T-helper 9 cell (primary cell): Measurements from ENCODE around the gene SFTA2.
A peak's percentile ranks its signal among the peaks of the same experiment; 100 is the strongest.
"Not testable (repeated sequence)": the region's sequence is repeated elsewhere in the genome, so short reads cannot be mapped to it uniquely, and the experiment has no call there.

ENCODE experiments used
- DNase-seq: peaks from one replicate; pipeline ENCODE4 v3.0.0-alpha.2; 2020
- total RNA-seq, 2 donors: gene quantifications; one replicate each; lab custom pipeline; 2026; lab: John Stamatoyannopoulos, UW

SFTA2 gene
- 0 reads per million in 2 donors for total RNA-seq

- DNase-seq, result no peak
Measured at GRCh38 chr6:30931969-30932645, at the start of gene SFTA2. SFTA2 (minus strand) TSS chr6:30932170; CDS start chr6:30932096, 74 bp downstream.

- no peak for DNase-seq
Measured at GRCh38 chr6:30979690-30980089, 47.7 kb upstream of the SFTA2 start.

GRCh38 chr6:30979141-30979540 is 47.2 kb upstream of the SFTA2 start:
- DNase-seq, result no peak

GRCh38 chr6:30974490-30975252 is 42.7 kb upstream of the SFTA2 start:
- no peak for DNase-seq

- DNase-seq, result no peak
Measured at GRCh38 chr6:30972816-30973215, 40.8 kb upstream of the SFTA2 start.

- DNase-seq, result no peak
Measured at GRCh38 chr6:30970946-30971345, 39.0 kb upstream of the SFTA2 start.

GRCh38 chr6:30969171-30969570 is 37.2 kb upstream of the SFTA2 start:
- not testable (repeated sequence) for DNase-seq

GRCh38 chr6:30966154-30966553 is 34.2 kb upstream of the SFTA2 start:
- DNase-seq, result no peak

GRCh38 chr6:30965140-30965601 is 33.2 kb upstream of the SFTA2 start:
- DNase-seq, result no peak

GRCh38 chr6:30964075-30964474 is 32.1 kb upstream of the SFTA2 start:
- DNase-seq, result no peak

GRCh38 chr6:30963641-30964040 is 31.7 kb upstream of the SFTA2 start:
- DNase-seq, result no peak

- DNase-seq, result no peak
Measured at GRCh38 chr6:30962716-30963115, 30.7 kb upstream of the SFTA2 start.

GRCh38 chr6:30960907-30961673 is 29.1 kb upstream of the SFTA2 start:
- no peak for DNase-seq

GRCh38 chr6:30957716-30958115 is 25.7 kb upstream of the SFTA2 start:
- DNase-seq, result no peak

- peak; percentile 41 for DNase-seq
Measured at GRCh38 chr6:30955367-30956042, 23.5 kb upstream of the SFTA2 start.

GRCh38 chr6:30954631-30955366 is 22.8 kb upstream of the SFTA2 start:
- no peak for DNase-seq

GRCh38 chr6:30951907-30952469 is 20.0 kb upstream of the SFTA2 start:
- DNase-seq, result no peak

- no peak for DNase-seq
Measured at GRCh38 chr6:30948811-30949210, 16.8 kb upstream of the SFTA2 start.

- DNase-seq, result no peak
Measured at GRCh38 chr6:30947231-30947630, 15.3 kb upstream of the SFTA2 start.

GRCh38 chr6:30945281-30945680 is 13.3 kb upstream of the SFTA2 start:
- no peak for DNase-seq

- no peak for DNase-seq
Measured at GRCh38 chr6:30944051-30944450, 12.1 kb upstream of the SFTA2 start.
